HUES64 (cell line): Measurements from ENCODE around the gene HMCN1.
"Not testable (repeated sequence)": the region's sequence is repeated elsewhere in the genome, so short reads cannot be mapped to it uniquely, and the experiment has no call there.

Experiments used
- H3K27ac ChIP-seq: 2 replicates; pipeline ENCODE4 v1.7.0; 2013; ENCODE audit warnings: low read depth, low read length, inconsistent platforms
- H3K27me3 ChIP-seq: 2 replicates; pipeline ENCODE4 v1.6.1; 2013; ENCODE audit warnings: mild to moderate bottlenecking, low read length; ENCODE audit not compliant: insufficient read depth
- H3K36me3 ChIP-seq: 2 replicates; pipeline ENCODE4 v1.6.1; 2013; ENCODE audit warnings: mild to moderate bottlenecking, low read length; ENCODE audit not compliant: insufficient read depth
- H3K4me1 ChIP-seq: 2 replicates; pipeline ENCODE4 v1.6.1; 2013; ENCODE audit warnings: mild to moderate bottlenecking, low read length, moderate library complexity; ENCODE audit not compliant: insufficient read depth
- H3K4me3 ChIP-seq: 2 replicates; pipeline ENCODE4 v1.5.1; 2013; ENCODE audit warnings: mild to moderate bottlenecking, low read length, moderate library complexity
- H3K9ac ChIP-seq: 2 replicates; pipeline ENCODE4 v1.6.1; 2013; ENCODE audit warnings: mild to moderate bottlenecking, low read depth, low read length
- H3K9me3 ChIP-seq: 2 replicates; pipeline ENCODE4 v1.6.1; 2013; ENCODE audit warnings: low read depth, low read length; ENCODE audit not compliant: insufficient read depth
- WGBS: fragments of 150-250, 120-280 bp; methylation state at CpG from one replicate; pipeline ENCODE4 v1.1.7; 2013; ENCODE audit warnings: missing lambda C conversion rate; 5-methylcytosine and 5-hydroxymethylcytosine counted together

HMCN1 gene

DNA sequence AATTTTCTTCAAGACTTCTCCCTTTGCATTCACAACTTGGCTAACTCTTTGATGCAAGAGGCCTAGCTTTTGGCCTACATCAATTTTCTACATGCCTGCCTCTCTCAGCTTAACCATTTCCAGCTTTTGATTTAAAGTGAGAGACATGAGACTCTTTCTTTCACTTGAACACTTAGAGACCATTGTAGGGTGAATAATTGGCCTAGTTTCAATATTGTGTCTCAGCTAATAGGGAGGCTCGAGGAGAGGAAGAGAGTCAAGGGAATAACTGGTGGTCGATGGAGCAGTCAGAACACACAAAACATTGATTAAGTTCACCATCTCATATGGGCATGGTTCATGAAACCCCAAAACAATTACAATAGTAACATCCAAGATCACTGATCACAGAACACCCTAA, 415.4 kb downstream of the HMCN1 start:
- Histone ChIP-seq H3K9ac (no peak overlapping the region), H3K36me3 (no peaks in the 10 kb centered on the region)
- WGBS = 95% methylated on average over 2 of the region's 2 CpGs

DNA sequence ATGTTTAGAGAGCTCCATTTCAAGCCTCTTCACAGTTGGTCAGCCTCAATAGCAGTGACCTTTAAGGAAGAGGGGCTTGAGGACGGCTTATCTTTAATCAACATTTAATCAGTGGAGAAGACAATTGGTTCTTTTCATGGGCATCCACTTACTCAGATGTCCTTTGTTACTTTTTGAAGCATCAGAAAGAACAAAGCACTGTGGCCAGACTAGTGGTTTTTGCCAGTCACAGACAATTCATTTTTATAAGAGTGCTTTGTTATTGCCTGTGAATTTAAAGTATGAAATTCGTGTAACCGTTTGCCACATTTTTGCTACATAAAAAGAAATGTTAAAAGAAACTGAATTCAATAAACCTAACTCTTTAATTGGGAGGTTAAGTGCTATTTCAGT, 418.0 kb downstream of the HMCN1 start:
- H3K36me3 ChIP-seq = no peaks in the 10 kb centered on the region
- no peaks in the 10 kb centered on the region for H3K9me3 ChIP-seq
- H3K4me1 ChIP-seq = no peaks in the 10 kb centered on the region; the same call in 1 of the 2 replicates
- H3K9ac ChIP-seq = no peak overlapping the region
- no peak overlapping the region for H3K27ac ChIP-seq
- 88% methylated on average over 1 of the region's 3 CpGs for WGBS
- H3K4me3 ChIP-seq = no peak overlapping the region
- H3K27me3 ChIP-seq = no peaks in the 10 kb centered on the region

More for the DNA sequence above, 415.4 kb downstream of the HMCN1 start:
- H3K27me3 ChIP-seq = no peaks in the 10 kb centered on the region
- H3K4me1 ChIP-seq = no peaks in the 10 kb centered on the region; the same call in 1 of the 2 replicates
- H3K4me3 ChIP-seq = no peak overlapping the region
- H3K27ac ChIP-seq = no peak overlapping the region
- H3K9me3 ChIP-seq = no peaks in the 10 kb centered on the region

DNA sequence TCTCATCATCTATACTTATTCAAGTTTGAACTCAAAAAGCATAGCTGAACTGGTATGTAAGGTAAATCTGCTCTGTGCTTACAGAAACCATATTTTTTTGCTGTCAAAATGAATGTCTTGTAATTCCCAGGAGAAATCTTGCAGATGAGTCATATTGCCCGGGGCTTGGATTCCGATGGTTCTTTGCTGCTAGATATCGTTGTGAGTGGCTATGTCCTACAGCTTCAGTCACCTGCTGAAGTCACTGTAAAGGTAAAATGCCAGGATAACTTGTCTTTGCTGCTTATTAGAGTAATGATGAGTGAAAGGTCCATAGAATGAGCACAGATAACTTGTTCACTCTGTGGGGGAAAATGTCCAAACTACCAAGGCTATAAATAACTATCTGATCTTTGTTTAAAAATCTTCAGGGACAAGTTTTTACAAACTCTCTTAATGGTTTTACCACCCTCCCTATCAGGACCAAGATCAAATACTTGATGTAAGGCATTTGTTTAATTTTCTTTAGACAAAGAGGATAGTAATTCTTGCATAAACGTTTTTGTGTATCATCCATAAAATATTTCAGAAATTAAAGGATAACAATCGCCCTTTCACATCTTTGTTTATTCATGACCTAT, 418.5 kb downstream of the HMCN1 start:
- no peak overlapping the region for H3K4me3 ChIP-seq
- H3K27me3 ChIP-seq = no peaks in the 10 kb centered on the region
- no peaks in the 10 kb centered on the region for H3K36me3 ChIP-seq
- H3K9ac ChIP-seq = no peak overlapping the region
- H3K27ac ChIP-seq = no peak overlapping the region
- 85% methylated on average over 3 of the region's 5 CpGs for WGBS
- no peaks in the 10 kb centered on the region; the same call in 1 of the 2 replicates for H3K4me1 ChIP-seq
- no peaks in the 10 kb centered on the region for H3K9me3 ChIP-seq

DNA sequence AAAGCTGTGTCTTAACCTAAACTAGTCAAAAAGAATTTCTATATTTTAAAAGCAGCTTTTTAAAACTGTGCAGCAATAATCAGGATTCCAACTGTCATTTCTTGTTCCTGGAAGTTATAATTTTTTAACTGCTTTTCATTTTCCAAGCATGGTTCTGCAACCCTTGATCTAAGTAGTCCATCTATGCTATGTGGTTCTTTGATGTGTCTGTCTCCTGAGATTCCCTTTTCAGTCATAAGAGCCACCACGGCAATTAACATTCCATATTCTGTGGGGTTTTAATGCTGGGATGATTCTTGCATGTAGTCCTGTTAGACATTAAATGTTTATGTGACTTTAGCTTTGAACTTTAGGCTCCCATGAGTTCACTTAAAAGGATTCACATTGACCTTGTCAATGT, 420.5 kb downstream of the HMCN1 start:
- H3K27ac ChIP-seq = no peak overlapping the region
- no peak overlapping the region for H3K4me3 ChIP-seq
- no peak overlapping the region for H3K9ac ChIP-seq
- no peaks in the 10 kb centered on the region for H3K27me3 ChIP-seq
- no peaks in the 10 kb centered on the region for H3K9me3 ChIP-seq
- no peaks in the 10 kb centered on the region for H3K36me3 ChIP-seq
- 100% methylated on average over 1 of the region's 1 CpG for WGBS
- no peaks in the 10 kb centered on the region; the same call in 1 of the 2 replicates for H3K4me1 ChIP-seq

DNA sequence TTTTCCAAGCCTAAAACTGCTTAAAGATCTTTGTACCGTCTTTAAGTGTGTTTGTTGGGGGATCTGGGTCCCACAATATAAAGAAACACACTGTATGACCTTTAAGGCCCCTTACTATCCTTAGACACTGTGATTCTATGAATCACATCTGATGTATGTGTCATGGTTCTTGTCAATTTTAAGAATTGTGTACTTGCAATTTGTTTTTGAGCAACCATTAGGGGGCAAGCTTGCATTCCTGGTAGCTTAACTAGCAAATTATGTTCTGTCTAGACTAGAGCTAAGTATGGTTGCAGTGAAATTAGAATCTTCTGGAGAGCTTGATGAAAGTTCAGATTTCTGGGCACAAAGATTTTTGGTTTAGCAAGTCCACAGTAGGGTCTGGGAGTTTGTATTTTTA, 421.4 kb downstream of the HMCN1 start:
- Histone ChIP-seq H3K27ac (no peak overlapping the region), H3K27me3 (no peaks in the 10 kb centered on the region), H3K9me3 (no peaks in the 10 kb centered on the region), H3K4me3 (no peak overlapping the region), H3K9ac (no peak overlapping the region), H3K4me1 (no peaks in the 10 kb centered on the region; the same call in 1 of the 2 replicates), H3K36me3 (no peaks in the 10 kb centered on the region)
- WGBS = no CpG with 5 or more reads among the region's 1 CpG

DNA sequence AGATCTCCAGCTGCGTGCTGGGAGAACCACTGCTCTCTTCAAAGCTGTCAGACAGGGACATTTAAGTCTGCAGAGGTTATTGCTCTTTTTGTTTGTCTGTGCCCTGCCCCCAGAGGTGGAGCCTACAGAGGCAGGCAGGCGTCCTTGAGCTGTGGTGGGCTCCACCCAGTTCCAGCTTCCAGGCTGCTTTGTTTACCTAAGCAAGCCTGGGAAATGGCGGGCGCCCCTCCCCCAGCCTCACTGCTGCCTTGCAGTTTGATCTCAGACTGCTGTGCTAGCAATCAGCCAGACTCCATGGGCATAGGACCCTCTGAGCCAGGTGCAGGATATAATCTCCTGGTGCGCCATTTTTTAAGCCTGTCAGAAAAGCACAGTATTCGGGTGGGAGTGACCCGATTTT, 428.7 kb downstream of the HMCN1 start:
- not testable (repeated sequence) for H3K4me1 ChIP-seq, H3K9ac ChIP-seq, H3K36me3 ChIP-seq, H3K27ac ChIP-seq, H3K4me3 ChIP-seq, H3K27me3 ChIP-seq, H3K9me3 ChIP-seq
- 94% methylated on average over 7 of the region's 7 CpGs for WGBS

DNA sequence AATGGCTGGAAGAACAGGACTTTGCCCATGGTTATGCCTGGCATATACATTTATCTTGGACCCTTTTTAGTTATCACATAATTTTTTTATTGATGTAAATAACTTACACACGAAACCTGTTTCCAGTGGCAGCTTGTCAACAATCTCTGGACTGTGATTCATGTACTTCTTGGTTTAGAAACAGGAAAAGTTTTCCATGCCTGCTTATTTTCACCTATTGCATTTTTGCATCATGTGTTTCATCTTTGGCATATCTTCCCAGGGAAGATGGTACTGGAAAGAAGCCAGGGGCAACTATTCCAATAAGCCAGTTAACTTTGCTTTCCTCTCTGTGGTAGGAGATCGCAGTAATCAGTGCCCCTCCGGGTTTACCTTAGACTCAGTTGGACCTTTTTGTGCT, 430.6 kb downstream of the HMCN1 start:
- Histone ChIP-seq H3K27ac (no peak overlapping the region), H3K9ac (no peak overlapping the region), H3K9me3 (peaks cover 6% of the 10 kb centered on the region; the same call in 1 of the 2 replicates), H3K27me3 (no peaks in the 10 kb centered on the region), H3K4me1 (no peaks in the 10 kb centered on the region), H3K4me3 (no peak overlapping the region), H3K36me3 (no peaks in the 10 kb centered on the region)
- 98% methylated on average over 3 of the region's 3 CpGs for WGBS

DNA sequence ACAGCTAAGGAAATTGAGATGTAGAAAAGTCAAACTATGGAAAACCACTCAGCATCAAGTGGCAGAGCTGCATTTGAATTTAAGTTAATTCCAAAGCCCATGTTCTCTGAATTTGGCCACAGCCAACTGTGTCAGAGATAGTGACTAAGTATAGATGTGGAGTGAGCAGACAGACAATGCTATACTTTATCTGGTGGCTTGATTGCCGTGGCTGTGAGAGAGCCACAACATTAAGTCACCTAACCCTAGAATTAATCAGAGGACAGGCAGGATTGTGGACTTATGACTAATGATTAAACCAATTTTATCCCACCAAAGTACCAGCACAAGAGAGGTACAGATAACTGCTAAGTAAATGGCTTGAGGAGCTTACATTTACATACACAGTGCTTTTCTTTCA, 431.1 kb downstream of the HMCN1 start:
- no peaks in the 10 kb centered on the region for H3K36me3 ChIP-seq
- WGBS = no CpG with 5 or more reads among the region's 1 CpG
- no peaks in the 10 kb centered on the region for H3K4me1 ChIP-seq
- H3K9ac ChIP-seq = no peak overlapping the region
- no peak overlapping the region for H3K27ac ChIP-seq
- no peak overlapping the region for H3K4me3 ChIP-seq
- H3K27me3 ChIP-seq = no peaks in the 10 kb centered on the region
- peaks cover 6% of the 10 kb centered on the region; the same call in 1 of the 2 replicates for H3K9me3 ChIP-seq

DNA sequence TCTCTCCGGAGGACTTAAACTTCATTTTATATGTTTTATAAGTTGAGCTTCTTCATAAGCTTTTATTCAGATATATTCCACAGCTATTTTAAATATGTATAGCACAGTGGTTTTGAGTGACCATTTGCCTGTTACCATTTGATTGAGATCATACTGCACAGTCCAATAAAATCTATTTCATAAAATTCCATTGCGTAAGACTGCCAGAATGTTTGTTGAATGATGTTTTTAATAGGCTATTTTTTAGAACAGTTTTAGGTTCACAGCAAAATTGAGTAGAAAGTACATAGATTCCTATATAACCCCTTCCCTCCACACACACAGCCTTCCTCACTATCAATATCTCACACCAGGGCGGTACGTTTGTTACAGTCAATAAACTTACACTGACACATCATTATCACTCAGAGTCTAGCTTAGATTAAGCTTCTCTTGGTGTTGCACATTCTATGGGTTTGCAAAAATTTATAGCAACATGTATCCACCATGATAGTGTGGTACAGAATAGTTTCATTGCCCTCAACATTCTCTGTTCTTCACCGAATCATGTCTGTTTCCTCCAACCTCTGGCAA, 433.0 kb downstream of the HMCN1 start:
- H3K27ac ChIP-seq = no peak overlapping the region
- no peaks in the 10 kb centered on the region for H3K4me1 ChIP-seq
- 93% methylated on average over 3 of the region's 5 CpGs for WGBS
- H3K36me3 ChIP-seq = no peaks in the 10 kb centered on the region
- peaks cover 6% of the 10 kb centered on the region; the same call in 1 of the 2 replicates for H3K9me3 ChIP-seq
- H3K4me3 ChIP-seq = no peak overlapping the region
- no peak overlapping the region for H3K9ac ChIP-seq
- H3K27me3 ChIP-seq = no peaks in the 10 kb centered on the region

DNA sequence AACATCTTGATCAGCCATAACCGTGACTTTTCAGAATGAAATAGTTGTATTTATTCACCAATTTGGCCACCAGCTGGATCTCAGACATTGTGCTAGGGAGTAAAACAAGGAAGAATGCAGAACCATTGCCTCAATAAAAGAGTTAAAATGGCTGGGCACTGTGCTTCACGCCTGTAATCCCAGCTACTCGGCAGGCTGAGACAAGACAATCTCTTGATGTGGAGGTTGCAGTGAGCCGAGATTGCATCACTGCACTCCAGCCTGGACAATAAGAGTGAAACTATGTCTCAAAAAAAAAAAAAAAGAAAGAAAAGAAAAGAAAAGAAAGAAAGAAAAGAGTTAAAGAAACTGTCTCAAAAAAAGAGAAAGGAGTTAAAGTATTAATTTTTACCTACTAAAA, 441.4 kb downstream of the HMCN1 start:
- Histone ChIP-seq H3K27me3 (no peaks in the 10 kb centered on the region), H3K4me3 (no peak overlapping the region), H3K4me1 (no peaks in the 10 kb centered on the region), H3K27ac (no peak overlapping the region), H3K9ac (no peak overlapping the region), H3K9me3 (no peaks in the 10 kb centered on the region), H3K36me3 (no peaks in the 10 kb centered on the region)
- 88% methylated on average over 4 of the region's 4 CpGs for WGBS

DNA sequence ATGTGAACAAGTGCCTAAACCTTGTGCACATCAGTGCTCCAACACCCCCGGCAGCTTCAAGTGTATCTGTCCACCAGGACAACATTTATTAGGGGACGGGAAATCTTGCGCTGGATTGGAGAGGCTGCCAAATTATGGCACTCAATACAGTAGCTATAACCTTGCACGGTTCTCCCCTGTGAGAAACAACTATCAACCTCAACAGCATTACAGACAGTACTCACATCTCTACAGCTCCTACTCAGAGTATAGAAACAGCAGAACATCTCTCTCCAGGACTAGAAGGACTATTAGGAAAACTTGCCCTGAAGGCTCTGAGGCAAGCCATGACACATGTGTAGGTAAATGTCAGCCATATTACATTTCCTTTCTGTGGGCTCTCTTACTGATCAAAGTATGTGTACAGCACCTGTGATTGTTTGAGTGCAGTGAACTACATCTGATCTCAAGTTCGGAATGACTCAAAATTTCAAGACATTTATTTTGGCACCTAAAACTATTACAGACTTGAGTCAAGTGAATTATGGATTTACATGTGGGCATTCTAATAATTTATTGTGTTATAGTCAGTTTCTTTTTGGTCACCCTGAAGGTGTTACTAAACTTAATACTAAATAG, 444.3 kb downstream of the HMCN1 start:
- Histone ChIP-seq H3K27me3 (no peaks in the 10 kb centered on the region), H3K9me3 (no peaks in the 10 kb centered on the region), H3K36me3 (no peaks in the 10 kb centered on the region), H3K4me3 (no peak overlapping the region), H3K9ac (no peak overlapping the region), H3K27ac (no peak overlapping the region), H3K4me1 (no peaks in the 10 kb centered on the region)
- WGBS = 96% methylated on average over 4 of the region's 5 CpGs
